GM18519 (cell line): ENCODE measurements around the gene TAS2R60.
"Not testable (repeated sequence)": the region's sequence is repeated elsewhere in the genome, so short reads cannot be mapped to it uniquely, and the experiment has no call there.

Experiments used
- ATAC-seq: cut with Tn5 transposase; IDR thresholded peaks from one replicate; pipeline ENCODE4 v1.9.1; 2021; ENCODE audit warnings: mild to moderate bottlenecking, moderate library complexity; ENCODE audit not compliant: unreplicated experiment, low FRiP score

The TAS2R60 gene

GRCh38 chr7:143467724-143468123, 24.5 kb downstream of the TAS2R60 start:
- no peak for ATAC-seq

GRCh38 chr7:143472071-143472689, 28.9 kb downstream of the TAS2R60 start:
- ATAC-seq = not testable (repeated sequence)

- ATAC-seq = no peak
Measured at GRCh38 chr7:143477501-143478150, 34.4 kb downstream of the TAS2R60 start, which contains the start of gene TAS2R41. Gene TAS2R41, plus strand, starts transcription at chr7:143477873. Its CDS starts 0 bp downstream, at chr7:143477873.

GRCh38 chr7:143479055-143479766, 36.0 kb downstream of the TAS2R60 start:
- ATAC-seq = no peak

GRCh38 chr7:143480501-143480900, 37.2 kb downstream of the TAS2R60 start:
- no peak for ATAC-seq

DNA sequence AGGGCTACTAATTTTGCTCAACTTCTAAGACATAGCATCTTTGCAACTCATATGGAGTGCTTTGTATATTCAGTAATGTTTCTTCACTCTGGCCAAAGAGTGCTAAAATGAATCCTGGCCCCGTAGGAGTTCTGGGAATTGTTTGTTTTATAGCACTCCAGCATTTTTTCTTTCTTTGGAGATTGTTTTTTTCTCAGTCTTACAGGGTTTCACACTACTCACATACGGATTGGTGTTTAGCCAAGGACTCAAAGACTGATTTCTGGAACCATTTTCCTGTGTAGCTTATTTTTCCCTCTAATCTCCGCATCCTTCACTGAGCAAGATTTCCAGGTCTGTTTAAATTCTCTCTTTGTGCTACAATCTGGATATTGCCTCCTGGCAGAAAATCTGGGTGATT, 40.9 kb downstream of the TAS2R60 start:
- ATAC-seq = no peak

GRCh38 chr7:143485094-143485493, 41.8 kb downstream of the TAS2R60 start:
- no peak for ATAC-seq

GRCh38 chr7:143485500-143485899, 42.2 kb downstream of the TAS2R60 start:
- no peak for ATAC-seq

- ATAC-seq = not testable (repeated sequence)
Measured at GRCh38 chr7:143486266-143486665, 43.0 kb downstream of the TAS2R60 start.

DNA sequence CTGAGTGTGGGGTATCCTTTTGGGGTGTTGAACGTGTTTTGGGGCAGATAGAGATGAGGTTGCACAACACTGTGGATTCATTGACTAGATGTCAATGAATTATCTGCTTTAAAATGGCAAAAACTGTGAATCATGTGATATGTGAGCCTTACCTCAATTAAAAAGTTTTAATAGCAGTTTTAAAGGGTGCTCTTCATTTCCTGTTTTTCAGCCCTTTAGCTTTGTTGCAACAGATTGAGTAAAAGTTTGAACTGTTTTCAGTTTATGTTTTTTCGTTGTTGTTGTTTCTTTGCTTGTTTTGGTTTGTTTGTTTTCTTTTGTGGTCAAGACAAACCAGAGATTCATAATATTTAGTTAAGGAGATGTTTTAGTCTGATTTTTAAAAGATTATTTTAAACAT, 43.8 kb downstream of the TAS2R60 start:
- no peak for ATAC-seq

GRCh38 chr7:143487566-143487965, 44.3 kb downstream of the TAS2R60 start:
- ATAC-seq = no peak

- ATAC-seq = no peak
Measured at GRCh38 chr7:143490717-143491306, 47.6 kb downstream of the TAS2R60 start.

DNA sequence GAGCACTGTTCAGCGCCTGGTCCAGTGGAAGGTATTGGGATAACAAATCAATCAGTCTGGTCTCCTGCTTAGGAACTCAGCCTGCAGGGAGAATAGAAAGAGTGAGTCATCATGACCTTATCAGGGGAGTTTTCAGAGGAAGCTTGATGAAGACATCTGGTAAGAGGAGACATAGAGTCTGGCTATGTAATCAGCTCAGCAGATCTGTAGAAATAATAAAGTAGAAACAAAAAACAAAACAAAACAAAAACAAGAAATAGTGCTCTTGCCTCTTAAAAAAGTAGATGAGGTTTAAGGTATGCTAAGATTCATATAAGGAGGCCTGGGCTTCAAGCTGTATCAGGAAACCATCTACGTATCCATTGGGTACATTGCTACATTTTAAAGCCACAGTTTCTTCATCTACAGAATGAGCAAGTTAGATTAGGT, 48.8 kb downstream of the TAS2R60 start:
- no peak for ATAC-seq

GRCh38 chr7:143492799-143493739, 49.8 kb downstream of the TAS2R60 start:
- ATAC-seq = no peak

DNA sequence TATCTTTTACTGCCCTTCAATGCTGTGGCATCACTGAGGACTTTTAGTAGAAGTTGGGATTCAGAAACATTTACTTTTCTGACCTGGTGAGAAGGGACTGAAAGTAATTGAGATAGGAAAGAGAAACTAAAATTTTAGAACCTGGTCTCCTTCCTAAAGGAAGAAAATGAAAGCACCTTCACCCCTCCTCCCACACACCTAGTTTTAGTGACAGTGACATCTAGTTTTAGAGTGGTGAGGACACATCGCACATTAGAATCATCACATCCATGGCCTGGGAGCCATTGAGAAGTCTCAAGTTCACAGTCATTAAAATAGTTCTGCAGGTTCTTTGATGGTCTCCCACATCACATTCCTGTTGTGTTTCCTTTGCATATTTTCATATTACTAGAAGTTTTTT, 50.5 kb downstream of the TAS2R60 start:
- ATAC-seq = no peak
